Activated CD8-positive, alpha-beta memory T cell treated with anti-CD3 and anti-CD28 coated beads, Interleukin-2, amount 50 U/mL, for 48 hours (primary cell): Measurements from ENCODE around the gene RNF166.

Source experiments
- DNase-seq: peaks from one replicate; pipeline ENCODE4 v3.0.0-alpha.2; 2020

Gene RNF166

DNA sequence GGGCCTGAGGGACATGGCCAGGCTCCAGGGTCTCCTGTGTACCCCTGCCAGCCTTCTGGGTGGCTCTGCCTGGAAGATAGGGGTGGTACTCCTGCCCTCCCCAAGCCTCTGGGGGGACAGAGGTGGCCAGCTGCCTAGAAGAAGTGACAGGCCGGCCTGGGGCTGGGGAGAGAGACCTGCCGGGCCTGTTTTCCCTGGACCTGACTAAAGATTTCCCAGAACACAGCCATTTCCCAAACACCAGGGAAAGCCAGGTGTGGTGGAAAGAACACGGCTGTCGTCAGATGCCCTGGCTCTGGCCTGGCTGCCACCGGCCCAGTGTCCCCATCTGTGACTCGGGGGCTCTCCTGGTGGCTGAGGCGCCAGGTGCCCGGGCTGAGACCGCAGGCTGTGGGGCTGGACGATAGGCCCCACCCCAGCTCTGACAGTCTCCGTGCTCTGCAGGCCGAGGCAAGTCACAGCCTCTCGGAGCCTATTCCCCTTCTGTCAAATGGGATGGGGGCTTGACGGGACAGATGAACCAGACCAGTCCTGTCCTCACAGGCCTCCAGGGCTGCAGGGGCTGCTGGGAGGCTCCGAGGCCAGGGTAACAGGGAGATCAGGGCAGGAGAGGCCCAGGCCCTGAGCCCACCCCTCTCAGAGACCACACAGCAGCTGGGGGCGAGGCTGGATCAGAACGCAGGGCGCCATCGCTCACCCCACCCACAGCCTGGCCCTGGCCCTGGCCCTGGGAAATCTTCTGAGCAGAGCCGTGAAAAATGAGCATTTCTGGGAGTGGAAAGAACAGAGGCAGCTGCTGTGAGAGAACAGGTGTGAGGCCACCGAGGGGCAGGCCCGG is 33.1 kb upstream of the RNF166 start:
- DNase-seq = no peak

DNA sequence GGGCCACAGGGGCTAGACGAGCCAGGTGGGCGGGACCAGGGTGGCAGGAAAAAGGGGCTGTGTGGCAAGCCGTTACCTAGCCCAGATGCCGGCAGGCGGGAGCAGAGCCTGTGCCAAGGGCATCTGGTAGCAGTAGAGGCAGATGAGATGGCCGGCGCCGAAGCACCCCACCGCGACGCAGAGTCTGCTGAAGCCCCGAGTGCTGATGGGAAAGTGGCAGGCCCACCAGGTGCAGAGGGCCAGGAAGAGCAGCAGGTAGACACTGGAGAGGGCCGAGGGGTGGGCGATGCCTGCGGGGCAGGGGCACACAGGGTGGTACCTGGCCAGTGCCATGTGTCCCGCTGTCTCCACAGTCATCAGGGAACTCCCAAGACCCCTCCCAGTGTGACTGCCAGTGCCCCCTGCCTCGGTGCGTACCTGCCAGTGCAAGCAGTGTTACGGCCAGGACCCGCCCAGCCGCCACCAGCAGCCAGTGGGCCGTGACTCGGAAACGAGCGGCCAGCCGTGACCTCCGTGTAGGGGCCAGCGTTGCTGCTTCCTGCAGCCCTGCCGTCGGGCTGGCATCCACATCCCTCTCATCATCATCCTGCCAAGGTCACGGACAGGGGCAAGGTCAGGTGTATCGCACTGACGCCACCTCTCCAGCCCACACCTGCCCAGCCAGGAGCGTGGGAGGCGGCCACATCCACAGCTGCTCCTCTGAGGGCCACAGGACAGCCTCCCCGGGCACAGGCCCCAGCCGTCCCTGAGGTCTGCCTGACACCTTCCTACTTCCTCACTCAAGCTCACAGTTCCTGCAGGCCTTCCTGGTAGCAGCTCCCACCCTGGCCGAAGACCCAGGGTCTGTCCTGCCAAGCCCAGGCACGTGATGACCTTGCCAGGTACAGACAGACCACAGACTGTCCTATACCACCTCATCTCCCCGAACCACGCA is 32.2 kb upstream of the RNF166 start:
- no peak for DNase-seq

DNA sequence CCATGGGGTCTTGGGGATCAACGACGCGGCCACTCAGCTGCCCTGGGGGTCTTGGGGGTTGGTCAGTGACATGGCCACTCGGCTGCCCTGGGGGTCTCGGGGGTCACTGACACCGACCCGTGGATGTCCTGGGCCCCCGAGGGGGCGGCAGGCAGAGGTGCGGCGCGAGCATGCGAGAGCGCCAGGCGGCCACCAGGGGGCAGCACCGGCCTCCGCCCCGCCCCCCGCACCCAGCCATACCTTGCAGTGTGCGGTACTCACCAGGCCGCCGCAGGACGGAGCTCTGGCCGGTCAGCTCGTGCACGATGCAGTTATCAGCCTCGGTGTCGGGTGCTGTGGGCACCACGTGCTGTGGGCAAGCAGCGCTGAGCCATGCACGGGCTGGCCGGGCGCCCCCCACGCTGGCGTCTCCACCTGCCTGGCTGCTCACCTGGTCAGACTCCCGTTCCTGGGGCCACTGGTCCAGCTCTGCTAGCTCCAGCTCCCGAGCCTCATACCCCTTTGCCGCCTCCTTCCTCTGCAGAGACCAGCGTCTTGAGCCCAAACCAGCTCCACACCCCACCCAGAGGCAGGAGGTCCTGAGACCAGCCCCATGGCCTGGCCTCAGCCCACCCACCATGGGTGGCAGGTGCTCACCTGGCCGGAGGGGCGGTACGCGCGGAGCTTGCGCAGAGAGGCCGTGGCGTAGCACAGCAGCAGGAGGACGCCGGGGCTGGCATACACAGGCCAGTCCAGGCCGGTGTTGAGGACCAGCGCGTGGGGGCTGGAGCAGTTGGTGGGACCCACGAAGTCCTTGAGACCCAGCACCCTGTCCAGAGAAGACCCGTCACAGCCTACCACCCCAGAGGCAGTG is 31.3 kb upstream of the RNF166 start:
- peak; percentile 89 for DNase-seq

DNA sequence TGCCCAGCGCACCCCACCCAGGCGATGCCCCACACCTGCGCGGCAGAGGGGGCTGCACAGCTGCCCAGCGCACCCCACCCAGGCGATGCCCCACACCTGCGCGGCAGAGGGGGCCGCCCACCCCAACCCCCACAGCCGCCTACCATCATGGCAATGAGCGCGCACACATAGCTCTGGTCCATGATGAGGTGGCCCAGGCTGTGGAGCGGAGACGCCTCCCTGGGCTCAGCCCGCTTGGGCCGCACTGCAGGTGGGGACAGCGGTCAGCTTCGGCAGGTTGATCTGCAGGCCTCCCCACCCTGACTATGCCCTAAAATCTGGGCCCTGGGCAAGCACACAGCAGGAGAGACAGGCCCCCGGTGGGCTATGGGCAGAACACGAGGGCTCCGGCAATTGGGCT is 30.3 kb upstream of the RNF166 start:
- no peak for DNase-seq

DNA sequence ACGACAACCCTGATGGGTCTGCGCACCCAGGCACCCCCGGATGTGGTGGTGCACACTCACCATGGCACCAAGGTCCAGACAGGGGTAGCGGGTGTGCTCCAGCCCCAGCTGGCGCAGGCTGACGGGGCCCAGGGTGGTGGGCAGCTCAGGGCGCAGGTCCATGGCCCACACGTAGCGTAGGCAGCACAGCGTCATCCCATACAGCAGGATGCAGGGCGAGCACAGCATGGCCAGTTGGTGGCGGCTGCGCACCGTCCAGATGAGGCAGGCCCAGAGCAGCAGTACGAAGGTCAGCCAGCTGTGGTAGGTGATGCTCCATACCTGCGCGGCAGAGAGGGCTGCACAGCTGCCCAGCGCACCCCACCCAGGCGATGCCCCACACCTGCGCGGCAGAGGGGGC is 29.9 kb upstream of the RNF166 start:
- DNase-seq = no peak

DNA sequence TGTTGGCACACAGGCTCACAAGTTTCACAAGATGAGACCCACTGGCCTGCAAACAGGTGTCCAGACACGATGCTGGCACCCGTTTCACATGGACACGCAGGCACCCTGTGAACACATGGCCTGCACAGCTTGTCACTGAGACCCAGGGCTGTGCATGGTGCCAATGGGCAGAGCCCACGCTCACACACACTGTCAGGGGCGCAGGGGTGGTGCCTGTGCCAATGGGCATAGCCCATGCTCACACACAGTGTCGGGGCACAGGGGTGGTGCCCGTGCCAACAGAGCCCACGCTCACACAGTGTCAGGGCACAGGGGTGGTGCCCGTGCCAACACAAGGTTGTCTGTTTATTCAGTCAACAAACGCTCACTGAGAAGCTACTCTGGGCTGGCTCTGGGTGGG is 29.4 kb upstream of the RNF166 start:
- DNase-seq = no peak

DNA sequence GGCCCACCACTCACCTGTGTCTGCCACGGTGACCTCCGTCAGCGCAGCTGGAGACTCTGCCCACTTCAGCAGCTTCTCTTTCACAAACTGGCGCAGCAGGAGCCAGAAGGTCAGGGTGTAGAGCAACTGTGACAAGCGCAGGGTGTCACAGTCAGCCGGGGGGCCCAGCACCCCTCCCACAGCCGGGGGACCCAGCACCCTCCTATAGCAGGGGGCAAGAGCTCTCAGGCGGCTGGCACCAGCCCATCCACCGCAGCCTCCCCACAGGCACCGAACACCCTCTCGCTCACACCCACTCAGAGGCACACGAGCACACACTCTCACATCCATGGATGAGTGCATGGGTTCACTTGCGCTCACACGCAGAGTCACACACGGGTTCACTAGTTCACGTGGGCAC is 28.9 kb upstream of the RNF166 start:
- DNase-seq = no peak

DNA sequence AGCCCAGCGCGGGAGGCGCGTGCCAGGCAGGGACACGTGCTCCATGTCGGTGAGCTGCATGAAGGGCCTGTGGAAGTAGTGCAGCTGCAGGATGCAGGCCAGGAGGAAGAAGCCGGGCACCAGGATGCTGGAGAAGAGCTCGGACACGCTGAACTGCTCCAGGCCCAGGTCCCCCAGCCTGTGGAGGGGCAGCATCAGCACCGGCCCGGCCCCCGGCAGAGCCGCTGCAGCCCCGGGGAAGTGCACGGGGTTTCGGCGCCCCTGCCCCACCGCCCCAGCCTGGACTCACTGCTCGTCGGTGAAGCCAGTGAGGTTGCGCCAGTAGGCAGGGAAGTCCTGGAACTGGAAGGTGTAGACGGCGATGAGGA is 28.1 kb upstream of the RNF166 start:
- no peak for DNase-seq

DNA sequence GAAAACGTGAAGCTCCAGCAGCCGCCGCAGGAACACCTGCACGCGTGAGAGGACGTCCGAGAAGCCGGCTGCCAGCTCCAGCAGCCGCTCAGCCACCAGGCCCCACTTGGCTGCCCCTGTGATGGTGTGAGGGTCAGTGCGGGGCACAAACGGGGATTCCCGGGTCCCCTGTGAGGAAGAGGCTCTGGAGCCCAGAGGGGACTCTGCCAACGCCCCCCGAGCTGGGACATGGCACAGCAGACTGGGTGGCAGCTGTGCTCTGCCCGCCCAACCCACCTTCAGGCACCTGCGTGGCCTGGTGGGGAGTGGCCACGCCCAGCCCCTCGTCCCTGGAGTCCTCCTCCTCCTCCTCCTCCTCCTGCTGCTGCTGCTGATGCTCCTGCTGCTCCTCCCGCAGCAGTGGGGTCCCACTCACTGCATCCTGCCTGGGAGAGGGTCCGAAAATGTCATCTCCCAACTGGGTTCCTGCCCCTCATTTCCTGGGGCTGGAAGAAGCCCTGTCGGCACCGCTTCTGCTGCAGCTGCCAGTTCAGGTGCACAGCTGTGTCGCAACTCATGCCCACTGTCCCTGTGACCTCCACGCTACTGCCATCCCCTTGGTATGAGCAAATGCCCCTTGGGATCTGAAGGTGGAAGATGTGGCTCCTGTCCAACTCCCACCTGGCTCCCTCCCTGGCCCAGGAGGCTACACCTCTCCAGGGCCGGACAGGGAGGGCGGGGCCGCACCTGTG is 27.6 kb upstream of the RNF166 start:
- DNase-seq = no peak

DNA sequence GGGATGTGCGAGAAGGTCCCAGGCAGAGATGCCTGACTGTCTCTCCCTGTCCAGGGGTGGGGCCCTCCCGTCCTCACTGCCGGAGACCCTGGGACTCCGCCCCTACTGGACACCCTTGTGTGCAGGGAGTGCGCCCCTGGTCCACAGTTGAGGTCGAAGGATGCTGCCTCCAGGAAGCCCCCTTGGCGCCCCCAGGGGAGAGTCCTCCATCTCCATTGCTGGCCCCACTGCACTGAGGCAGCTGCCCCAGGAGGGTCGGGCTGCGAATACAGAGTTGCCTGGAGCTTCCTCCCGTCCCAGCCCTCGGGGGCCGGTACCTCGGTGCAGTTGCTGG is 26.7 kb upstream of the RNF166 start:
- no peak for DNase-seq

DNA sequence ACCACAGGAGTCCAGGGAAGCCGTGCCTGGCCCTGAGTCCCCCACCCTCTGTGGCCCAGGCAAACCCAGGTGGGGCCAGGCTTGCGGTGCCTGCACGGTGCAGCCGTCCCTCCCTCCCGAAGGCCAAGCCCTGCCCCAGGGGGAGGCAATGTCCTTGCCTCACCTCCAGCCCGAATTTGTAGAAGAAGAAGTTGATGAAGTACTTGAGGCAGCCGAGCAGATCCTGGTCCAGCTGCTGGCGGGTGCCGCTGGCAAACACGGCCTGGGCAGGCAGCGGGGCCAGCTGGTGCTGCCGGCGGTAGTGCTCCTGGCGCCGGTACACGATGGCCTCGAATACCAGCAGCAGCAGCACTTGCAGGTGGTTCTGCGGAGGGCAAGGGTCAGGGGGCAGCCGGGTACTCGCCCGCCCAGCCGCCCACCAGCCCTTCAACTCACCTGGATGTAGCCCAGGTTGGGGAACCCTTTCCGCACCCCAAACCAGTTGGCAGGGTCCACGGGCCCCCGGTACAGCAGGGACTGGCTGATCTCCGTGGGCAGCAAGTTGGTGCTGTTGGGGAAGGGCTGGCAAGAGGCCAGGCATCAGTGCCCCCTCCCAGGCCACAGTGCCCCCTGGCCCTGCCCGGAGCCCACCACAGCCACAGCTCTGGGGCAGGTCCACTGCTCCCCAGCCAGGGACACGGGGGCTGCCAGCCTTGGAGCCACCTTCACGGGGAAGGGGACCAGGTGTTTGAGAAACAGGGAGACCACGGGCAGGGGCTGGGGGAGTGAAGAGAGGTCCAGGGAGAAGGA is 26.2 kb upstream of the RNF166 start:
- DNase-seq = no peak

DNA sequence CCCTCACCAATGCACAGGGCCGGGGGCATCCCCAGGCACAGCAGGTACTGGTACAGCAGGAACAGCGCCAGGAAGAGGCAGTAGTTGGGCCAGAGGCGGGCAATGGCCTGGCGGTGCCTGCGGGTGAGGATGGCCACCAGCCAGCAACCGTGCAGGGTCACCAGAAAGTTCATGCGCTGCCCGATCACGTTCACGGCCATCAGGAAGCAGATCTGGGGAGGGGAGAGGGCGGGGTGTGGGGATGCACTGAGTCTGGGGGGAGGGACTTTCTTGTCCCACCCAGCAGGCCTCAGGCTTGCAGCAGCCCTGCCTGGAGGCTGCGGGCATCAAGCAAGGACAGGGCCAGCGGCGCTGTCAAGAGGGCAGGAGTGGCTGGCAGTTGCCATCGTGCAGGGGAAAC is 25.5 kb upstream of the RNF166 start:
- DNase-seq = no peak

DNA sequence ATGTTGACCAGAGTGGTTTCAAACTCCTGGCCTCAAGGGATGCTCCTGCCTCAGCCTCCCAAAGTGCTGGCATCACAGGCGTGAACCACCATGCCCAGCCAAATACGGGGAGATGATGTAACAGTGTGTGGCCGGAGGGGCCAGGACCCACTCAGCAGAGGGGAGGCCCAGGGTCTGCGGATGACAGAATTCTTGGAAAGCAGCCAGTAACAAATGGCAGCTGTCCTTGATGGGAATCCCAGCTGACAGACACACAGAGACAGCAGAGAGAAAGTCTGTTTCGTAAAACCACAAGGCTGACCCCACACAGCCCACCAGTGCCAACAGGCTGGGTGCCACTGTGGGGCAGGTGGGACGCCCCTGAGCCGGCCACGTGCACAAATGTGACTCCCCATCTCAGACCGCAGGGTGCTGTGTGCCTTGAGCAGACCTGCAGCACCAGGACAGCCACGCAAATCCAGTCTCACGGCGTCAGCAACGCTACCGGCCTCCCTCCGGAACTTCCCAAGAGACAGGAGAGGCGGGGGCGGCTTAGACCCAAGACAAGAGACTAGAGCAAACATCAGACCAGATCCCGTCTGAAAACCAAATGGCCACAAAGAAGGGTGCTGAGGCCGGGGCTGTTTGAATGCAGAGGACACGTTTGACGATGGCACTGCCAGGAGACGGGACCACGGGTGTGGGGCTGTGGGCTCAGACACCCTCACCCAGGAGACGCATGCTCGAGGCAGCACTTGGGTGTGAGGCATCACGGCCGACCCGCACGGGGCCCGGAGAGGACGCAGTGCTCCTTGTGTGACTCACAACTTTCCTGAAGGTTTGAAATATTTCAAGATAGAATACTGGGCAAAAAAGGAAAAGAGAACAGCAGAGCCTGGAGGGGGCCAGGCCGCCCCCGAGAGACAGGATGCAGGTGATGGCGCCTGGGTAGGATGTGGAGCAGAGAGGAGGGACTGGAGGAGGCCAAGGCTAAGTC is 24.7 kb upstream of the RNF166 start:
- no peak for DNase-seq

DNA sequence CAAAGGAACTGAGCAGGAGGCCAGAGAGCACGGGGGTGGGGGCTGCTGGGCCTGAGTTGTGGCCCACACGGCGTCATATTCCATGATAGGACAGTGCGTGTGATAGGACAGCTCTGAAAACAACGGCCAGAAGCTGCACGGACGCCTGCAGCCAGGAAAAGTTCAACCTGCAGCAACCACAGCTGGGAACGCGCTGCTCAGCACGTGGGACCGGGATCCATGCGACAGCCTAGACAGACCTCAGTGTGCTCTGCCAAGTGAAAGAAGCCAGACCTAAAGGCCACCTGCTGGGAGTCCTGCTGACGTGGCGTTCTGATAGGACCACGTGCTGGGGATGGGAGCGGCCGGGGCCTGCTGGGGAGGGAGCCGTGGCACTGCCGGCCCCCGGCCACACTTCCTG is 21.7 kb upstream of the RNF166 start:
- DNase-seq = no peak

DNA sequence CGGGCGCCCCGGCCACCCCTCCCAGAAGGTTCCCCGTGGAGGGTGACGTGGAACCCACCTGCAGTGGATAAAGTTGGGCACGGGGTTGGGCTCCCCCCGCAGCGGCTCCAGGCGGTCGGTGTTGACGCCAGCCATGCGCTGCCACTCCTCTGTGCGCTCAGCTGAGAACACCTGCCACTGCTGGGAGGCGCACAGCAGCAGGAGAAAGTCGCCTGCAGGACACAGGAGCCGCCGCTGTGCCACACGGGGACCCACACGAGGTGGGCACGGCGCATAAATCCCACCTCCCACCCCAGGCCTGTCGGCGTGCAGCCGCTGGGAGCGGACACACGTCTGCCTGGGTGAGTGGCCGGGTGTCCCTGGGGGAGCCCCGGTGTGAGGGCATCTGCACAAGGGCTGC is 20.8 kb upstream of the RNF166 start:
- DNase-seq = no peak

DNA sequence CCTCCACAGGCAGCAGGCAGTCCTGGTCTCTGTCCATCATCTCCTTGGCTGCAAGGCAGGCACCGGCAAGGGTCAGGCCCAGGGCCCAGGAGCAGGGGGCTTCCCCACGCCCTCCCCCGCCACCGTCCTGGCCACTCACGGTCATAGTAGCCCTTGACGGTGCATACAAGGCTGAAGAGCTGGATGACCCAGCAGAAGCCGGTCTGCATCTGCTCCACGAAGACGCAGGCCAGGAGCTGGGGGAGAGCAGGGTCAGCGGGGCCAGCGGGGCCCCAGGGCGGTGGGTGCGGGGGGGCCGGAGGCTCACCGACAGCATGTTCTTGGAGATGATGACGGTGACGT is 20.2 kb upstream of the RNF166 start:
- no peak for DNase-seq

DNA sequence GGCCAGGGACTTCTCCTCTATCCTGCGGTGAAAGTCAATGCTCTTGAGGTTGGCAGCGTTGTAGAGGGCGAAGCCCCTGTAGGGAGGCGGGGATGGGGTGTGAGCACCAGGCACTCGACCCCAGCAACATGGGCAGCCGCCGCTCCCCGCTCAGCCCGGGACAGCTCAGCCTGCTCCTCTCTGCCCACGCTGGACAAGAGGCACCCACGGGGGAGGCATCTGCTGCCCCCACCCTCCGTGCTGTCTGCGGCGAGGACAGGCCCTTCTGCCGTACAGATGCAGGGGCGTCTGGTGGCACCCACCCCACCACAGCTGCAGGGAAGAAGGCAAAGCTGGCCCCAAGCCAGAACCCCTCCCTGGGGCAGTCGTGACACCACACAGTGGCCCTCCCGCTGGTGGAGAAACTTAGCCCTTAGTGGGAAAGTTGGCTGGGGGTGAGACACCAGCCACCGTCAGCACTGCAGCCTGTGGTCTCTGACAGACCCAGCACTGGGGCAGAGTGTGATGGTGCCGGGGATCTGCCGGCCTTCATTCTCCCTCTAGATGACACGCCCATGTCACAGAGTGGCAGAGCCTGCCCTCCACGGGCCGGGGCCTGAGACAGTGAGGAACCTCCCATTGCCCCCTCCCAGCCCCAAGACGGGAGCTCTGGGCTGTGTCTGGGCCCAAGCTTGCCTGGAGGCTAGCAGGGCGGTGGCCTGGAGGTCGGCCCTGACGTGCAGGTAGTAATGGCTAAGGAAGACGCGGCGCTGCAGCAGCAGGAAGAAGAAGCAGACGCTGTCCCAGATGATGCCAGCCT is 19.6 kb upstream of the RNF166 start:
- no peak for DNase-seq

DNA sequence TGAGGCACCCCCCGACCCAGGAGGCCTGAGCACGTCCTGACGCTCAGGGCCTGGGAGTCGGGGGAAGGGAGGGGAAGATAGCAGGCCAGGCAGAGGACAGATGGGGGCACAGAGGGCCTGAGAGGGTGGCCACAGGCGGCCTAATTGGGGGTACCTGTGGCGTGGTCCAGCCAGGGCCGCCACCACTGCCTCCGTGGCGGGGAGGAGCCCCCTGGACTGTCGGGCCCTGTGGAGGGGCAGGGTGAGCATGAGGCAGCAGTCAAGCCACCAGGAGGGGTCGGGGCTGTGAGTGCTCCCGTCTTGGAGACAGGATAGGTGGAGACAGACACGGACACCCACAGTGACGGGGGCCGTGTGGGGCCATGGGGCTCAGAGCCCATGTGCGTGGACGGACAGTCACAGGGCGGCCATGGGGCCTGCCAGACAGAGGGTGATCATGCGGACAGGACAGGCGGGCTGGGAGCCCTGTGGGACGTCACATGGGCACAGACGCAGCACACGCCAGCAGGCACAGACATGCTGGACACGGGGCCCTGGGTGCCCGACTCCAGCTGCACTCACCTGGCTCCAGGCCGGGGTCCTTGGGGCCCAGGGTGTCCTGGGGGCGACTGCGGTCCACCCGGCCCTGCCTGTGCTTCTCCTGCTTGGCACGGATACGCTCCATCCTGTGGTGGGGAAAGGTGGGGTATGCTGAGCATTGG is 18.8 kb upstream of the RNF166 start:
- DNase-seq = no peak

DNA sequence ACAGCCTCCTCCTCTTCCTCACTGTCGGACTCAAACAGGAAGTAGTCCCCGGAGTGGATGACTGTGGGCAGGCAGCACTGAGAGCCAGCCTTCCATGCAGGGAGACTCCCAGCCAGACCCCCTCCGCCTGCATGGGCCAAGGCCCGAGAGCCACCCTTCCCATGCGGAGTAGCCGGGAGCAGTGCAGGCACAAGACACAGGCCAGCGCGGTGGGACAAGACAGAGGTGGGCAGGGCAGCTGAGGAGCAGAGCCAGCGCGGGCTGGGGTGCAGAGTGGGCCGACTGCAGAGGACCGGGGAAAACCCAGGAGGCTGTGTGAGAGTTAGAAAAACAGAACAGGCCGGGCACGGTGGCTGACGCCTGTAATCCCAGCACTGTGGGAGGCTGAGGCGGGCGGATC is 17.7 kb upstream of the RNF166 start:
- DNase-seq = no peak
